GM12891 (cell line): ENCODE results near the gene FBXO44.

ENCODE experiments used
- PAX5 ChIP-seq: IDR thresholded peaks from 2 replicates; pipeline ENCODE4 v1.6.1; 2011; ENCODE audit warnings: low read length, moderate library complexity, mild to moderate bottlenecking; ENCODE audit not compliant: insufficient read depth, severe bottlenecking
- POLR2A ChIP-seq: IDR thresholded peaks from 2 replicates; pipeline ENCODE4 v1.6.1; 2011; ENCODE audit warnings: low read depth, low read length, control low read depth
- POLR2AphosphoS5 ChIP-seq: IDR thresholded peaks from 2 replicates; pipeline ENCODE4 v1.6.1; 2011; ENCODE audit warnings: low read depth, low read length, control low read depth
- POU2F2 ChIP-seq: IDR thresholded peaks from 2 replicates; pipeline ENCODE4 v1.6.1; 2011; ENCODE audit warnings: low read depth, mild to moderate bottlenecking, control low read depth, low read length, moderate library complexity
- SPI1 ChIP-seq: IDR thresholded peaks from 2 replicates; pipeline ENCODE4 v1.6.1; 2011; ENCODE audit warnings: low read depth, low read length, control low read depth
- TAF1 ChIP-seq: IDR thresholded peaks from 2 replicates; pipeline ENCODE4 v1.6.1; 2011; ENCODE audit warnings: low read depth, low read length, control low read depth

DNA sequence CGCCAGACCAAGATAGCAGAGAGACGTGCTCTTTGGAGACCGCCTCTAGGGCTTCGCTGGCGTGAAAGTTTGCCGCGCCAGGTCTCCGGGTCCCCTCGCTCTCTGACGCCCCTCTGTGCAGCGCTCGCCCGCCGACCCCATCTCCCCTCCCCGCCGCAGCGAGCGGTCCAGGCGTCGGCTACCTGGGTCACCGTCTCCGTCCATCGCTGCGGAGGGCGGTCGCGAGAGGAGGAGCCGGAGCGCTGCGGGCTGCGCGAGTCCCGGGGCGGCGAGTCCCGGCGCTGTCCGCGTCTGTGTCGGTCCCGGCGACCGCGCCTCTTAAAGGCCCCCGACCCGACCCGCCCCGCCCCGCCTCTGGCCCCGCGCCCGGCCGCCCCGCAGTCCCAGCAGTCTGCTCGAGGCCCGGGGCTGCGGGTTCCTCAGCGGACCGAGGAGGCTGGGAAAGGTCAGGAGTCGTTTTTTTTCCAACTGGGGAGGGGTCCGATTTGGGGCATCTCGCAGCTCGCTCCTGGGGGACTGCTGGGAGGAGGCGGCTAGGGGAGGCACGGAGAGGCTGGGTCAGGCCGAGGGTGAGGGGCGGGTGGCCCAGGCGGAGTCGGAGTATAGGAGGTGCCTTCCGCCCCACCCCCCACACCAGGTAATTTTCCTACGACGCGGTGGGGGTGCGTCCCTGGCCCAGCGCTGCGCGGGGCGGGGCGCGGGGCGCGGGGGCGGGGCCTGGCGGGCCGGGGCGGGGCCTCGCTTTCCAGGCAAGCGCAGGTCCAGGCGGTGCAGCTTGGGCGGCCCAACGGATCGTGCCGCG, at the start of gene FBXO44, which contains the start of gene FBXO2:
- TF ChIP-seq POLR2A (no peak), TAF1 (no peak), SPI1 (no peak), POLR2AphosphoS5 (no peak), POU2F2 (no peak), PAX5 (no peak)
